H9 (cell line): ENCODE measurements around the gene WDFY3. TPM values are rescaled to one million over a fixed set of nuclear protein-coding genes. Genes with fewer than 3 reads are reported as not detected.

Source experiments
- DNase-seq: peaks from one replicate; pipeline ENCODE4 v3.0.0-alpha.2; 2017
- H2AFZ ChIP-seq: one replicate; pipeline ENCODE4 v1.6.1; 2013; ENCODE audit warnings: mild to moderate bottlenecking, low read length, control low read depth, moderate library complexity
- H2AK5ac ChIP-seq: 2 replicates; pipeline ENCODE4 v1.6.1; 2013; ENCODE audit warnings: low read length, control low read depth, mixed read lengths; ENCODE audit not compliant: insufficient read length
- H2BK120ac ChIP-seq: one replicate; pipeline ENCODE4 v1.6.1; 2013; ENCODE audit warnings: low read depth, mild to moderate bottlenecking, low read length, control low read depth, inconsistent platforms; ENCODE audit not compliant: poor library complexity, severe bottlenecking
- H2BK12ac ChIP-seq: 2 replicates; pipeline ENCODE4 v1.6.1; 2013; ENCODE audit warnings: low read length, control low read depth, mixed read lengths, low read depth; ENCODE audit not compliant: insufficient read length
- H2BK15ac ChIP-seq: 2 replicates; pipeline ENCODE4 v1.6.1; 2013; ENCODE audit warnings: low read depth, low read length, control low read depth
- H2BK20ac ChIP-seq: one replicate; pipeline ENCODE4 v1.6.1; 2013; ENCODE audit warnings: low read depth, mild to moderate bottlenecking, low read length, control low read depth, inconsistent platforms; ENCODE audit not compliant: poor library complexity, severe bottlenecking
- H2BK5ac ChIP-seq: 2 replicates; pipeline ENCODE4 v1.6.1; 2013; ENCODE audit warnings: low read length, control low read depth, mixed read lengths; ENCODE audit not compliant: insufficient read length
- H3K14ac ChIP-seq: 2 replicates; pipeline ENCODE4 v1.6.1; 2013; ENCODE audit warnings: low read length, control low read depth; ENCODE audit not compliant: insufficient read depth
- H3K18ac ChIP-seq: 2 replicates; pipeline ENCODE4 v1.6.1; 2013; ENCODE audit warnings: low read depth, mild to moderate bottlenecking, mixed read lengths, low read length, control low read depth; ENCODE audit not compliant: insufficient read length
- H3K23ac ChIP-seq: 2 replicates; pipeline ENCODE4 v1.6.1; 2013; ENCODE audit warnings: low read length, control low read depth, mixed read lengths, low read depth; ENCODE audit not compliant: insufficient read length
- H3K23me2 ChIP-seq: 2 replicates; pipeline ENCODE4 v1.6.1; 2013; ENCODE audit warnings: low read depth, mild to moderate bottlenecking, mixed read lengths, low read length, control low read depth; ENCODE audit not compliant: insufficient read length, poor library complexity, severe bottlenecking
- H3K27ac ChIP-seq: 2 replicates; pipeline ENCODE4 v1.5.1; 2013; ENCODE audit warnings: low read length, control low read depth, mixed read lengths, low read depth; ENCODE audit not compliant: insufficient read length
- H3K27me3 ChIP-seq: 2 replicates; pipeline ENCODE4 v1.6.1; 2013; ENCODE audit warnings: low read length, control low read depth, inconsistent platforms; ENCODE audit not compliant: insufficient read depth
- H3K4ac ChIP-seq: 2 replicates; pipeline ENCODE4 v1.6.1; 2013; ENCODE audit warnings: low read depth, mild to moderate bottlenecking, control low read depth, inconsistent platforms, low read length, moderate library complexity
- H3K4me1 ChIP-seq: 2 replicates; pipeline ENCODE4 v1.6.1; 2013; ENCODE audit warnings: low read length, control low read depth, inconsistent platforms; ENCODE audit not compliant: insufficient read depth
- H3K4me2 ChIP-seq: 2 replicates; pipeline ENCODE4 v1.6.1; 2013; ENCODE audit warnings: low read length, control low read depth, mixed read lengths; ENCODE audit not compliant: insufficient read length, insufficient read depth
- H3K56ac ChIP-seq: 2 replicates; pipeline ENCODE4 v1.6.1; 2013; ENCODE audit warnings: low read depth, mild to moderate bottlenecking, mixed read lengths, low read length, control low read depth; ENCODE audit not compliant: insufficient read length
- H3K79me1 ChIP-seq: 2 replicates; pipeline ENCODE4 v1.6.1; 2013; ENCODE audit warnings: low read depth, mild to moderate bottlenecking, moderate library complexity, low read length, control low read depth, inconsistent platforms; ENCODE audit not compliant: insufficient read depth, poor library complexity, severe bottlenecking
- H3K79me2 ChIP-seq: 2 replicates; pipeline ENCODE4 v1.6.1; 2013; ENCODE audit warnings: low read length, control low read depth, inconsistent platforms; ENCODE audit not compliant: insufficient read depth
- H3K9ac ChIP-seq: 2 replicates; pipeline ENCODE4 v1.6.1; 2013; ENCODE audit warnings: low read length, control low read depth, mixed read lengths; ENCODE audit not compliant: insufficient read length; ENCODE audit errors: extremely low read depth
- H3K9me3 ChIP-seq: one replicate; pipeline ENCODE4 v1.6.1; 2013; ENCODE audit warnings: low read depth, low read length, inconsistent platforms; ENCODE audit not compliant: control insufficient read depth
- H3T11ph ChIP-seq: one replicate; pipeline ENCODE4 v1.6.1; 2013; ENCODE audit warnings: mild to moderate bottlenecking, low read length, control low read depth, inconsistent platforms
- H4K20me1 ChIP-seq: one replicate; pipeline ENCODE4 v1.6.1; 2013; ENCODE audit not compliant: control insufficient read depth, insufficient read length, insufficient read depth
- H4K5ac ChIP-seq: 2 replicates; pipeline ENCODE4 v1.6.1; 2013; ENCODE audit warnings: low read depth, mild to moderate bottlenecking, mixed read lengths, low read length, control low read depth; ENCODE audit not compliant: insufficient read length
- H4K8ac ChIP-seq: replicated peaks from 2 replicates; pipeline ENCODE4 v1.6.1; 2013; ENCODE audit warnings: low read length, control low read depth, mixed read lengths, low read depth; ENCODE audit not compliant: insufficient read length
- H4K91ac ChIP-seq: 2 replicates; pipeline ENCODE4 v1.6.1; 2013; ENCODE audit warnings: low read depth, mild to moderate bottlenecking, moderate library complexity, mixed read lengths, low read length, control low read depth; ENCODE audit not compliant: insufficient read length
- H3K27ac Mint-ChIP-seq, 3 experiments: 2 replicates in 2 of 3; 3 replicates in 1 of 3; pipeline ENCODE4 v1.8.0; 2020 to 2021; ENCODE audit warnings: mixed read lengths in 3 of 3, mild to moderate bottlenecking in 1 of 3, moderate library complexity in 1 of 3
- H3K27me3 Mint-ChIP-seq: 2 replicates; pipeline ENCODE4 v1.8.0; 2021; ENCODE audit warnings: low read depth, mild to moderate bottlenecking, moderate library complexity, mixed read lengths
- H3K36me3 Mint-ChIP-seq, 3 experiments: 2 replicates in 2 of 3; 3 replicates in 1 of 3; pipeline ENCODE4 v1.8.0; 2020 to 2021; ENCODE audit warnings: low read depth in 3 of 3, mixed read lengths in 3 of 3; ENCODE audit not compliant: insufficient read depth in 1 of 3
- H3K4me1 Mint-ChIP-seq, 2 experiments: 2 replicates each; pipeline ENCODE4 v1.8.0; 2020; ENCODE audit warnings: mixed read lengths in 2 of 2
- H3K4me3 Mint-ChIP-seq, 2 experiments: 2 replicates in 1 of 2; 3 replicates in 1 of 2; pipeline ENCODE4 v1.8.0; 2020 to 2021; ENCODE audit warnings: mild to moderate bottlenecking in 2 of 2, mixed read lengths in 2 of 2, moderate library complexity in 1 of 2
- H3K9me3 Mint-ChIP-seq, 2 experiments: 2 replicates in 1 of 2; 3 replicates in 1 of 2; pipeline ENCODE4 v1.8.0; 2020; ENCODE audit warnings: mild to moderate bottlenecking in 2 of 2, mixed read lengths in 2 of 2, moderate library complexity in 1 of 2
- CTCF ChIP-seq: fragments of 200-600 bp; sonication (generic); conservative IDR thresholded peaks from 3 replicates; pipeline ENCODE4 v1.8.0; 2021; ENCODE audit warnings: antibody characterized with exemption, mild to moderate bottlenecking
- WGBS: extraction: QIAGEN DNeasy Blood & Tissue Kit; methylation state at CpG from one replicate; pipeline ENCODE4 v1.1.7; 2013; ENCODE audit warnings: missing lambda C conversion rate, low lambda C conversion rate, mixed read lengths; ENCODE audit not compliant: insufficient read length; ENCODE audit errors: extremely low coverage; 5-methylcytosine and 5-hydroxymethylcytosine counted together
- total RNA-seq: library from RNA; stranded (reverse); gene quantifications from 2 replicates; pipeline ENCODE4 v1.2.1, GENCODE V29; 2021

Gene WDFY3
- total RNA-seq, 1 experiment from 2014 or later, result 54.6 TPM

- Histone ChIP-seq H3K79me1 (no peaks in the 10 kb centered on the region), H3K4ac (no peak overlapping the region), H2AK5ac (no peak overlapping the region), H3K23me2 (no peaks in the 10 kb centered on the region), H3K56ac (no peak overlapping the region), H2BK5ac (no peak overlapping the region), H3K27me3 (no peaks in the 10 kb centered on the region), H3K18ac (no peak overlapping the region), H2BK120ac (no peak overlapping the region), H4K20me1 (no peaks in the 10 kb centered on the region), H2AFZ (no peak overlapping the region), H4K5ac (no peak overlapping the region), H3K4me1 (no peaks in the 10 kb centered on the region; the same call in 1 of the 2 replicates), H3K14ac (no peak overlapping the region), H3K79me2 (no peaks in the 10 kb centered on the region), H3K4me2 (no peak overlapping the region), H2BK20ac (no peak overlapping the region), H3K23ac (no peak overlapping the region), H4K91ac (no peak overlapping the region), H3T11ph (no peak overlapping the region), H4K8ac (no peak overlapping the region), H2BK12ac (no peak overlapping the region), H3K9ac (no peak overlapping the region), H3K27ac (no peak overlapping the region), H2BK15ac (no peak overlapping the region), H3K9me3 (no peaks in the 10 kb centered on the region)
- no CpG with 5 or more reads among the region's 7 CpGs for WGBS
- Mint-ChIP-seq H3K4me1 (peaks cover 7 to 10% of the 10 kb centered on the region in 2 experiments), H3K27ac (peak overlapping the region in 1 of 3 experiments; percentile 24; a peak in 1 of 7 replicates), H3K36me3 (peaks cover 22 to 74% (median 59%) of the 10 kb centered on the region in 3 experiments; a peak in 6 of 7 replicates), H3K27me3 (no peaks in the 10 kb centered on the region), H3K9me3 (no peaks in the 10 kb centered on the region), H3K4me3 (no peak overlapping the region)
- TF ChIP-seq CTCF, result no peak
- no peak for DNase-seq
Observed at GRCh38 chr4:84690481-84690880, 276.0 kb downstream of the WDFY3 start.
